OCI-LY7 (cell line): Measurements from ENCODE around the gene NECAB2. TPM values are rescaled to one million over a fixed set of nuclear protein-coding genes. Genes with fewer than 3 reads are reported as not detected.

Source experiments
- BruUV-seq: library from RNA; stranded (reverse); fragments of 400-500 nt; replicated peaks from 2 replicates; lab custom pipeline; 2021; lab: Mats Ljungman, UMichigan
- CTCF ChIA-PET: fragments of 300-600 bp; sonication (Branson Sonifier 250); formaldehyde crosslinking; loops from one replicate; lab custom pipeline; 2022; ENCODE audit warnings: antibody characterized with exemption; ENCODE audit not compliant: unreplicated experiment; lab: Charles Lee
- POLR2A ChIA-PET: fragments of 300-600 bp; sonication (Branson Sonifier 250); formaldehyde crosslinking; loops from one replicate; lab custom pipeline; 2022; ENCODE audit warnings: antibody characterized with exemption; lab: Charles Lee
- DNase-seq: peaks from one replicate; pipeline ENCODE4 v3.0.0-alpha.2; 2015; ENCODE audit warnings: low spot score
- H2AFZ ChIP-seq: fragments of 200-600 bp; sonication (generic), shearing (Covaris generic); 2 replicates; pipeline ENCODE4 v1.6.1; 2014; ENCODE audit warnings: mild to moderate bottlenecking, antibody characterized with exemption, low read length, moderate library complexity
- H3K27ac ChIP-seq: fragments of 200-600 bp; sonication (generic); 2 replicates; pipeline ENCODE4 v1.5.1; 2014; ENCODE audit warnings: mixed run types, low read depth, mild to moderate bottlenecking, moderate library complexity, low read length, inconsistent platforms; ENCODE audit not compliant: poor library complexity, severe bottlenecking
- H3K36me3 ChIP-seq: fragments of 200-600 bp; sonication (generic); 2 replicates; pipeline ENCODE4 v1.6.1; 2014; ENCODE audit warnings: mild to moderate bottlenecking, antibody characterized with exemption, low read length, moderate library complexity, mixed read lengths; ENCODE audit not compliant: insufficient read depth
- H3K4me1 ChIP-seq: fragments of 200-600 bp; sonication (generic); 2 replicates; pipeline ENCODE4 v1.5.1; 2014; ENCODE audit warnings: mild to moderate bottlenecking, low read length; ENCODE audit not compliant: insufficient read depth, poor library complexity, severe bottlenecking
- H3K4me2 ChIP-seq: fragments of 200-600 bp; sonication (generic); 2 replicates; pipeline ENCODE4 v1.6.1; 2014; ENCODE audit warnings: mild to moderate bottlenecking, low read length
- H3K4me3 ChIP-seq: fragments of 200-600 bp; sonication (generic); 2 replicates; pipeline ENCODE4 v1.5.1; 2014; ENCODE audit warnings: mild to moderate bottlenecking, low read depth, low read length; ENCODE audit not compliant: poor library complexity, severe bottlenecking
- H3K79me2 ChIP-seq: fragments of 200-600 bp; sonication (generic); 2 replicates; pipeline ENCODE4 v1.6.1; 2016; ENCODE audit warnings: low read depth, mild to moderate bottlenecking, low read length, moderate library complexity, mixed read lengths; ENCODE audit not compliant: insufficient read depth
- H3K9me2 ChIP-seq: fragments of 200-600 bp; sonication (generic); 2 replicates; pipeline ENCODE4 v1.6.1; 2016; ENCODE audit warnings: mild to moderate bottlenecking, low read length, mixed read lengths; ENCODE audit not compliant: insufficient read depth
- H3K9me3 ChIP-seq: fragments of 200-600 bp; sonication (generic); 2 replicates; pipeline ENCODE4 v1.6.1; 2014; ENCODE audit warnings: mild to moderate bottlenecking, mixed run types, low read length, mixed read lengths
- H4K20me1 ChIP-seq: fragments of 200-600 bp; sonication (generic); 2 replicates; pipeline ENCODE4 v1.6.1; 2014; ENCODE audit warnings: mild to moderate bottlenecking, antibody characterized with exemption, low read length, moderate library complexity, mixed read lengths; ENCODE audit not compliant: insufficient read depth
- EZH2phosphoT487 ChIP-seq: fragments of 200-600 bp; sonication (generic); IDR thresholded peaks from 2 replicates; pipeline ENCODE4 v1.6.1; 2018; ENCODE audit warnings: low read depth, borderline replicate concordance, mild to moderate bottlenecking, mixed run types, antibody characterized with exemption, low read length, moderate library complexity, mixed read lengths
- intact Hi-C: fragments of 100-400 bp; cut with micrococcal nuclease; formaldehyde crosslinking; loops from one replicate; pipeline ENCODE4 v1.10.0; 2022; ENCODE audit not compliant: unreplicated experiment
- total RNA-seq, 2 experiments: library from RNA; depleted of rRNA in 1 of 2; stranded (reverse); fragments of >200 nt in 1 of 2; shearing (Covaris generic) in 1 of 2; gene quantifications; 2 replicates each; pipeline ENCODE4 v1.2.3, GENCODE V29; 2014 to 2022
- TF ChIP-seq, protein P1 (sequence below): fragments of 200-600 bp; sonication (generic); conservative IDR thresholded peaks from 2 replicates; pipeline ENCODE4 v1.5.1; 2014; ENCODE audit warnings: mild to moderate bottlenecking, antibody characterized with exemption, low read length, moderate library complexity, mixed read lengths

The NECAB2 gene
- total RNA-seq, 2 experiments from 2014 or later, result not detected

DNA sequence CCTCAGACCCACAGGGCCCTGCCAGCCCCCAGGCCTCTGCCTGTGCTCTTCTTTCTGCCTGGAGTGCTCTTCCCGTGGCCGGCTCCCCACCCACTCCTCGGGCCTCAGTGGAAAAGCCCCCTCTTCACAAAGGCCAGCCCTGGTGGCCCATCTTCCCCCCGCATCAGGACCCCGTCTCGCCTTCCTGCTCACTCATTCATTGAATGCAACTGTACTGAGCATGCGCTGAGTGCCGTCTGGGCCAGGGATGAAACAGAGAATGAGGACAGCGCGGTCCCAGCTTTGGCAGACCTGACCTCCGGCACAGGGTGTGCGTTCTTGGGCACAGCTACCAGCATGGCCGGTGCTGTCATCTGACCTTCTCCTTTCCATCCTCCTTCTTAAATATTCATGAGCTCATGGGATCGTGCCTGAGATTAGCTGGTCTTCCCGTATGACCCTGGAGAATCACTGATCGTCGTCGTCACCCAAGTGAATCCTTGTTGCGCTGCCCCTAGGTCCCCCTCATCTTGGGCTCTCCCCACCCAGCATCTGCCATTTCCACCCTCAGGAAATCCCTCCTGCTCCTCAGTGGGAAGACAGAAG, 31.4 kb upstream of the NECAB2 start:
- H3K27ac ChIP-seq, result no peak overlapping the region
- no peaks in the 10 kb centered on the region for H3K9me2 ChIP-seq
- H3K36me3 ChIP-seq, result no peaks in the 10 kb centered on the region
- no peaks in the 10 kb centered on the region for H4K20me1 ChIP-seq
- no peak for DNase-seq
- TF ChIP-seq, protein P1, sequence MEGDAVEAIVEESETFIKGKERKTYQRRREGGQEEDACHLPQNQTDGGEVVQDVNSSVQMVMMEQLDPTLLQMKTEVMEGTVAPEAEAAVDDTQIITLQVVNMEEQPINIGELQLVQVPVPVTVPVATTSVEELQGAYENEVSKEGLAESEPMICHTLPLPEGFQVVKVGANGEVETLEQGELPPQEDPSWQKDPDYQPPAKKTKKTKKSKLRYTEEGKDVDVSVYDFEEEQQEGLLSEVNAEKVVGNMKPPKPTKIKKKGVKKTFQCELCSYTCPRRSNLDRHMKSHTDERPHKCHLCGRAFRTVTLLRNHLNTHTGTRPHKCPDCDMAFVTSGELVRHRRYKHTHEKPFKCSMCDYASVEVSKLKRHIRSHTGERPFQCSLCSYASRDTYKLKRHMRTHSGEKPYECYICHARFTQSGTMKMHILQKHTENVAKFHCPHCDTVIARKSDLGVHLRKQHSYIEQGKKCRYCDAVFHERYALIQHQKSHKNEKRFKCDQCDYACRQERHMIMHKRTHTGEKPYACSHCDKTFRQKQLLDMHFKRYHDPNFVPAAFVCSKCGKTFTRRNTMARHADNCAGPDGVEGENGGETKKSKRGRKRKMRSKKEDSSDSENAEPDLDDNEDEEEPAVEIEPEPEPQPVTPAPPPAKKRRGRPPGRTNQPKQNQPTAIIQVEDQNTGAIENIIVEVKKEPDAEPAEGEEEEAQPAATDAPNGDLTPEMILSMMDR, result no peak
- TF ChIP-seq EZH2phosphoT487, result no peak
- no peak overlapping the region for H2AFZ ChIP-seq
- no peaks in the 10 kb centered on the region for H3K79me2 ChIP-seq
- H3K4me1 ChIP-seq, result no peaks in the 10 kb centered on the region
- intact Hi-C loops, result no loop called here
- BruUV-seq, result no TSS peak
- POLR2A ChIA-PET, result no interaction called here
- no peaks in the 10 kb centered on the region for H3K9me3 ChIP-seq
- no peak overlapping the region for H3K4me2 ChIP-seq
- CTCF ChIA-PET, result no interaction called here
- H3K4me3 ChIP-seq, result no peak overlapping the region

DNA sequence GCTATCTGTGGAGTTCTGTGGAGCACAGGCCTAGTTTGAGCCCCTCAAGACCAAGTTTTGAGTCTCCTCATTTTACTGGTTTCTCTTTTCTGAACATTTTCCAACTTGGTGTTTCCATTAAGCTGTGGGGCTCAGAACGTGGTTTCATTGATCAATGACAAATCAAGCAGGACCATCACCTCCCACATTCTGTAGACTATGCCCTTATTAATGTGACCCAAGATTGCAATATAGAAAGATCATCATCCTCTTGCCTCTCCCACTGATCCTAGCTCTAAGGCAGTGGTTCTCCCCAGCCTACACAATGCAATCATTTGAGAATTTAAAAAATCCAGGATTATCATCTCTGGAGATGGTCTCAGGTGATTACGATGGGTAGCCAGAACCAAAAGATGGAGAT, 30.8 kb upstream of the NECAB2 start:
- Histone ChIP-seq H3K4me2 (no peak overlapping the region), H3K27ac (no peak overlapping the region), H3K36me3 (no peaks in the 10 kb centered on the region), H3K9me3 (no peaks in the 10 kb centered on the region), H3K4me1 (no peaks in the 10 kb centered on the region), H2AFZ (no peak overlapping the region), H3K9me2 (no peaks in the 10 kb centered on the region), H4K20me1 (no peaks in the 10 kb centered on the region), H3K4me3 (no peak overlapping the region), H3K79me2 (no peaks in the 10 kb centered on the region)
- ChIA-PET CTCF (no interaction called here), POLR2A (no interaction called here)
- DNase-seq, result no peak
- TF ChIP-seq, protein P1, result no peak
- no peak for TF ChIP-seq EZH2phosphoT487
- intact Hi-C loops, result no loop called here
- BruUV-seq, result no TSS peak
